ENCODE measurements around the gene VWA8.

- TF ChIP-seq CTCF (IDR thresholded peaks at IDR 0.05) (no peak), EP300 (IDR thresholded peaks at IDR 0.05) (no peak), POLR2A (IDR thresholded peaks at IDR 0.05) (no peak), POLR2AphosphoS5 (IDR thresholded peaks at IDR 0.05) (no peak)
Observed at GRCh38 chr13:41549491-41549890, 411.4 kb downstream of the VWA8 start.
